ENCODE data around the gene PRKD1.

Gene PRKD1

DNA sequence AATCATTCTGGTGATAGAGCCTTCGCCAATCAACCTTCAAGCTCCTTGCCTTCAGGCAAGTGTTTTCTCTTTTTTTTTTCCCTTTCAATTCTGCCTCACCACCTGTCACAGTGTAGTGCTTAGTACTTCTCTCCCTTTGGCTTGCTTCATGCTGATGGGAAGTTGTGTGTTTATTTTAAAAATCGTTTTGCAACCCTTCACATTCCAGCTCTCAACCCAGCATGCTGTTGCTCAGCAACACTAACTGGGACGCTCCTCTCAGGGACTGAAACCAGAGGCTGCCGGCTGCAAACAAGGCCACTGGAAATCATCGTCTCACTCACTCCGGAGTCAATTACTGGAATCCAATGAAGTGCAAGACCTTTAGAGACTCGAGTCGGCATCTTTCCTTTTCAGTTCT is 342.7 kb downstream of the PRKD1 start:
- H3F3A ChIP-seq (ENCODE audit: control insufficient read depth, insufficient read depth), result no peaks in the 10 kb centered on the region
- no peaks in the 10 kb centered on the region for H3K9me2 ChIP-seq (replicated peaks; ENCODE audit: control insufficient read depth, low read length)
- no peaks in the 10 kb centered on the region for H4K20me1 ChIP-seq (ENCODE audit: control insufficient read depth, insufficient read depth, low read depth, low read length)
- no peaks in the 10 kb centered on the region for H3K4me1 ChIP-seq (ENCODE audit: control insufficient read depth, low read length)
- no peaks in the 10 kb centered on the region for H3K27me3 ChIP-seq (ENCODE audit: control insufficient read depth, low read length)
- no peaks in the 10 kb centered on the region for H3K79me2 ChIP-seq (ENCODE audit: control insufficient read depth, low read length)
- TF ChIP-seq, protein P1, sequence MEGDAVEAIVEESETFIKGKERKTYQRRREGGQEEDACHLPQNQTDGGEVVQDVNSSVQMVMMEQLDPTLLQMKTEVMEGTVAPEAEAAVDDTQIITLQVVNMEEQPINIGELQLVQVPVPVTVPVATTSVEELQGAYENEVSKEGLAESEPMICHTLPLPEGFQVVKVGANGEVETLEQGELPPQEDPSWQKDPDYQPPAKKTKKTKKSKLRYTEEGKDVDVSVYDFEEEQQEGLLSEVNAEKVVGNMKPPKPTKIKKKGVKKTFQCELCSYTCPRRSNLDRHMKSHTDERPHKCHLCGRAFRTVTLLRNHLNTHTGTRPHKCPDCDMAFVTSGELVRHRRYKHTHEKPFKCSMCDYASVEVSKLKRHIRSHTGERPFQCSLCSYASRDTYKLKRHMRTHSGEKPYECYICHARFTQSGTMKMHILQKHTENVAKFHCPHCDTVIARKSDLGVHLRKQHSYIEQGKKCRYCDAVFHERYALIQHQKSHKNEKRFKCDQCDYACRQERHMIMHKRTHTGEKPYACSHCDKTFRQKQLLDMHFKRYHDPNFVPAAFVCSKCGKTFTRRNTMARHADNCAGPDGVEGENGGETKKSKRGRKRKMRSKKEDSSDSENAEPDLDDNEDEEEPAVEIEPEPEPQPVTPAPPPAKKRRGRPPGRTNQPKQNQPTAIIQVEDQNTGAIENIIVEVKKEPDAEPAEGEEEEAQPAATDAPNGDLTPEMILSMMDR (IDR thresholded peaks at IDR 0.05; ENCODE audit: low read depth, low read length, poor library complexity, severe bottlenecking), result no peak
- no peak for TF ChIP-seq EZH2phosphoT487 (IDR thresholded peaks at IDR 0.05; ENCODE audit: borderline replicate concordance, low read length)
- H3K27ac ChIP-seq (ENCODE audit: low read depth, low read length), result no peak overlapping the region
- no peak overlapping the region for H3K4me3 ChIP-seq (ENCODE audit: low read length)
- H3K36me3 ChIP-seq (ENCODE audit: control insufficient read depth, low read length), result no peaks in the 10 kb centered on the region
- no peaks in the 10 kb centered on the region for H3K9me3 ChIP-seq (ENCODE audit: control insufficient read depth, insufficient read depth, low read length)
- H3K4me2 ChIP-seq (ENCODE audit: low read length), result no peak overlapping the region

DNA sequence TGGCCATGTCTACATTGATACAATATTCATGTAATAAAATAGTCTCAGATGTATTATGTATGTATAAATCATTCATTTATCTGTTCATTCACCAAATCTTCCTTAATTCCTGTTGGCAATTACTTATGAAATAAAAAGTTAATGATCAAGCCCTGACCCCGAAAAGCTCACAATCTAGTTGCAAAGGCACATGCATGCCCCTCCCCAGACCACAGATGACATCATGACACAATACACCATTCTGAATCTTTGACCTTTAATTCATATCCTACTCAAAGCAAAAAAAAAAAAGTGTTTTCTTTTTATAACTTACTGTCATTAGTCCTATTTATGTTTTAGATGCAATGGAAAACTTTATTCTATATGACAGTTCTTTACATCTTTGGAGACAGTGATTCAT is 346.9 kb downstream of the PRKD1 start:
- H3K9me2 ChIP-seq (replicated peaks; ENCODE audit: control insufficient read depth, low read length), result no peaks in the 10 kb centered on the region
- H3K79me2 ChIP-seq (ENCODE audit: control insufficient read depth, low read length), result no peaks in the 10 kb centered on the region
- H3K4me2 ChIP-seq (ENCODE audit: low read length), result no peak overlapping the region
- no peaks in the 10 kb centered on the region for H4K20me1 ChIP-seq (ENCODE audit: control insufficient read depth, insufficient read depth, low read depth, low read length)
- no peak overlapping the region for H3K27ac ChIP-seq (ENCODE audit: low read depth, low read length)
- H3F3A ChIP-seq (ENCODE audit: control insufficient read depth, insufficient read depth), result no peaks in the 10 kb centered on the region
- H3K4me3 ChIP-seq (ENCODE audit: low read length), result no peak overlapping the region
- no peaks in the 10 kb centered on the region for H3K27me3 ChIP-seq (ENCODE audit: control insufficient read depth, low read length)
- no peaks in the 10 kb centered on the region for H3K9me3 ChIP-seq (ENCODE audit: control insufficient read depth, insufficient read depth, low read length)
- TF ChIP-seq, protein P1 (IDR thresholded peaks at IDR 0.05; ENCODE audit: low read depth, low read length, poor library complexity, severe bottlenecking), result no peak
- TF ChIP-seq EZH2phosphoT487 (IDR thresholded peaks at IDR 0.05; ENCODE audit: borderline replicate concordance, low read length), result no peak
- no peaks in the 10 kb centered on the region for H3K36me3 ChIP-seq (ENCODE audit: control insufficient read depth, low read length)
- H3K4me1 ChIP-seq (ENCODE audit: control insufficient read depth, low read length), result no peaks in the 10 kb centered on the region

DNA sequence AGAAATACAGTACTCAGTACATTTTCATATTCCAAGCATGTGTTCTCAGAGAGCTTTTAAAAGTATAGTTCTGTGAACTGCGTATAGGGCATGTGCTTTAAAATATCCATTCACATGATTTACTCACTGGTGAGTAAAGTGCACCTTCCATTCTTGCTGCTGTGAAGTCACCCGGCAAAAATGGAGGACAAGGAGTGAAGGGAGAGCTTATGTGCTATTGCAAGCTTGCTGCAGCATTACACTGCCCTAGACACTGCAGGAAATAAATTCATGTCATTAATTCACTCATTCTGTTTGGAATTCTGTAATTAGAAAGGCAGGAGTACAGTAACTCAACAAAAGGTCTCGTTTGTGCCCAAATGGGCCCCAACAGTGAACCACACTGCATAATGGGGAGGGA is 347.8 kb downstream of the PRKD1 start:
- Histone ChIP-seq H3K4me2 (ENCODE audit: low read length) (no peak overlapping the region), H3F3A (ENCODE audit: control insufficient read depth, insufficient read depth) (no peaks in the 10 kb centered on the region), H3K9me2 (replicated peaks; ENCODE audit: control insufficient read depth, low read length) (no peaks in the 10 kb centered on the region), H3K79me2 (ENCODE audit: control insufficient read depth, low read length) (no peaks in the 10 kb centered on the region), H3K27me3 (ENCODE audit: control insufficient read depth, low read length) (no peaks in the 10 kb centered on the region), H3K4me1 (ENCODE audit: control insufficient read depth, low read length) (no peaks in the 10 kb centered on the region), H3K36me3 (ENCODE audit: control insufficient read depth, low read length) (no peaks in the 10 kb centered on the region), H3K4me3 (ENCODE audit: low read length) (no peak overlapping the region), H3K9me3 (ENCODE audit: control insufficient read depth, insufficient read depth, low read length) (no peaks in the 10 kb centered on the region), H4K20me1 (ENCODE audit: control insufficient read depth, insufficient read depth, low read depth, low read length) (no peaks in the 10 kb centered on the region), H3K27ac (ENCODE audit: low read depth, low read length) (no peak overlapping the region)
- TF ChIP-seq, protein P1 (IDR thresholded peaks at IDR 0.05; ENCODE audit: low read depth, low read length, poor library complexity, severe bottlenecking), result no peak
- no peak for TF ChIP-seq EZH2phosphoT487 (IDR thresholded peaks at IDR 0.05; ENCODE audit: borderline replicate concordance, low read length)

DNA sequence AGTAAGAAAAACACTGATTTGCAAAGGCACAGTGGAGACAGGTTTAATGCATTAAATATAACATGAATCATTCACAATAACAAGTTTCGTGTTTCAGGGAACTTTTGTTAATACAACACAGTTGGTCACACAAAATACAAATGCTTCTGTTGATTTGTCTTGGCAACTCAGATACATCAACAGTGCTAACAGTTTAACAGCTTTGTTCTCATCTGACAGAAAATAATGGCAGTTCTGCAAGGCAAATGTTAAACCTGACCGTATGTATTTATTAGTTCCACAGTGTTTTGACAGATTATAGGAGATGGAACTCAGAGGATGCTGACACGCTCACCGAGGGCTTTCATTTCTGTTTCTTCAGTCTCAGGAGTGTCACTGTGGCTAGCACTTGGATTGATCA is 350.7 kb downstream of the PRKD1 start:
- no peaks in the 10 kb centered on the region for H3K9me3 ChIP-seq (ENCODE audit: control insufficient read depth, insufficient read depth, low read length)
- H3K4me1 ChIP-seq (ENCODE audit: control insufficient read depth, low read length), result no peaks in the 10 kb centered on the region
- no peak overlapping the region for H3K4me2 ChIP-seq (ENCODE audit: low read length)

More for the DNA sequence above, 350.7 kb downstream of the PRKD1 start:
- TF ChIP-seq, protein P1 (IDR thresholded peaks at IDR 0.05; ENCODE audit: low read depth, low read length, poor library complexity, severe bottlenecking), result no peak
- no peak for TF ChIP-seq EZH2phosphoT487 (IDR thresholded peaks at IDR 0.05; ENCODE audit: borderline replicate concordance, low read length)
- no peaks in the 10 kb centered on the region for H3K9me2 ChIP-seq (replicated peaks; ENCODE audit: control insufficient read depth, low read length)
- H3K4me3 ChIP-seq (ENCODE audit: low read length), result no peak overlapping the region
- H3F3A ChIP-seq (ENCODE audit: control insufficient read depth, insufficient read depth), result no peaks in the 10 kb centered on the region
- H4K20me1 ChIP-seq (ENCODE audit: control insufficient read depth, insufficient read depth, low read depth, low read length), result no peaks in the 10 kb centered on the region
- no peaks in the 10 kb centered on the region for H3K36me3 ChIP-seq (ENCODE audit: control insufficient read depth, low read length)
- H3K27me3 ChIP-seq (ENCODE audit: control insufficient read depth, low read length), result no peaks in the 10 kb centered on the region
- no peaks in the 10 kb centered on the region for H3K79me2 ChIP-seq (ENCODE audit: control insufficient read depth, low read length)
- no peak overlapping the region for H3K27ac ChIP-seq (ENCODE audit: low read depth, low read length)
